GM12878 (cell line): Measurements from ENCODE around the gene P4HTM. TPM values are rescaled to one million over a fixed set of nuclear protein-coding genes. Genes with fewer than 3 reads are reported as not detected.

Experiments used
- ATAC-seq: fragments of 200-7000 bp; cut with Tn5 transposase; 3 replicates; pipeline ENCODE4 v1.9.1; 2020; ENCODE audit warnings: mild to moderate bottlenecking, moderate library complexity
- BruUV-seq: library from RNA; stranded (reverse); fragments of 400-500 nt; replicated peaks from 2 replicates; lab custom pipeline; 2021; lab: Mats Ljungman, UMichigan
- CTCF ChIA-PET: fragments of 300-600 bp; sonication (Branson Sonifier 250); formaldehyde crosslinking; extraction: SDS; loops from one replicate; lab custom pipeline; 2021; ENCODE audit warnings: inconsistent platforms; lab: Yijun Ruan, JAX
- POLR2A ChIA-PET: fragments of 350-600 bp; formaldehyde crosslinking; extraction: SDS; loops from one replicate; lab custom pipeline; 2021; ENCODE audit warnings: inconsistent platforms; lab: Charles Lee
- RAD21 ChIA-PET: fragments of 300-600 bp; sonication (Branson Sonifier 250); formaldehyde crosslinking; loops from one replicate; lab custom pipeline; 2023; ENCODE audit warnings: antibody characterized with exemption; ENCODE audit not compliant: unreplicated experiment; lab: Charles Lee
- SMC1A ChIA-PET: fragments of 300-600 bp; sonication (Branson Sonifier 250); formaldehyde crosslinking; loops from one replicate; lab custom pipeline; 2023; ENCODE audit not compliant: unreplicated experiment, uncharacterized antibody; lab: Charles Lee
- DNase-seq: peaks from one replicate; pipeline ENCODE4 v3.0.0-alpha.2; 2011; ENCODE audit warnings: low read depth, low spot score
- FAIRE-seq: peaks from 3 replicates; lab custom pipeline; 2011; peaks lifted over from hg19 to GRCh38; lab: Jason Lieb, UNC
- H2AFZ ChIP-seq: 2 replicates; pipeline ENCODE4 v1.6.0; 2011; ENCODE audit warnings: low read depth, low read length, control low read depth; ENCODE audit not compliant: control insufficient read depth
- H3K27ac ChIP-seq: 2 replicates; pipeline ENCODE4 v1.5.1; 2011; ENCODE audit warnings: control low read depth; ENCODE audit not compliant: control insufficient read depth, insufficient read depth
- H3K27me3 ChIP-seq, 2 experiments: replicated peaks in 1 of 2; 2 replicates each; pipeline versions ENCODE4 v1.6.0 to v1.6.1; 2011; ENCODE audit warnings: low read length in 1 of 2; ENCODE audit not compliant: control insufficient read depth in 2 of 2, insufficient read depth in 2 of 2
- H3K36me3 ChIP-seq, 2 experiments: 2 replicates each; pipeline ENCODE4 v1.5.1; 2011; ENCODE audit warnings: low read length in 1 of 2; ENCODE audit not compliant: control insufficient read depth in 2 of 2, insufficient read depth in 2 of 2
- H3K4me1 ChIP-seq: 2 replicates; pipeline ENCODE4 v1.6.1; 2011; ENCODE audit warnings: mild to moderate bottlenecking, low read length, moderate library complexity, mixed read lengths; ENCODE audit not compliant: control insufficient read depth, insufficient read depth
- H3K4me2 ChIP-seq: 2 replicates; pipeline ENCODE4 v1.6.0; 2011; ENCODE audit warnings: control low read depth; ENCODE audit not compliant: control insufficient read depth, insufficient read depth
- H3K4me3 ChIP-seq: fragments of 200-600 bp; sonication (generic); 2 replicates; pipeline ENCODE4 v1.5.1; 2016
- H3K79me2 ChIP-seq: 2 replicates; pipeline ENCODE4 v1.6.0; 2011; ENCODE audit warnings: low read length; ENCODE audit not compliant: control insufficient read depth, insufficient read depth
- H3K9ac ChIP-seq: 2 replicates; pipeline ENCODE4 v1.8.0; 2011; ENCODE audit warnings: low read length, control low read depth, mixed read lengths; ENCODE audit not compliant: control insufficient read depth, insufficient read depth
- H3K9me3 ChIP-seq: replicated peaks from 3 replicates; pipeline ENCODE4 v1.5.1; 2011; ENCODE audit warnings: mild to moderate bottlenecking, low read length; ENCODE audit not compliant: control insufficient read depth, insufficient read depth
- H4K20me1 ChIP-seq: 2 replicates; pipeline ENCODE4 v1.6.0; 2011; ENCODE audit not compliant: control insufficient read depth, insufficient read depth
- CTCF ChIP-seq, 3 experiments: IDR thresholded peaks in 2 of 3; conservative IDR thresholded peaks in 1 of 3; 2 replicates each; pipeline ENCODE4 v1.5.1; 2011; ENCODE audit warnings: low read depth in 3 of 3, low read length in 3 of 3, mild to moderate bottlenecking in 3 of 3, control low read depth in 2 of 3, moderate library complexity in 2 of 3, inconsistent platforms in 1 of 3, mixed read lengths in 1 of 3; ENCODE audit not compliant: control insufficient read depth in 2 of 3, insufficient read depth in 1 of 3; ENCODE audit errors: extremely low read depth in 1 of 3
- DPF2 ChIP-seq: fragments of 450-650 bp; IDR thresholded peaks from 2 replicates; pipeline ENCODE4 v1.6.1; 2017; ENCODE audit warnings: mild to moderate bottlenecking
- EED ChIP-seq: sonication (generic); IDR thresholded peaks from 2 replicates; pipeline ENCODE4 v1.6.1; 2016; ENCODE audit warnings: antibody characterized with exemption, low read depth
- ESRRA ChIP-seq: IDR thresholded peaks from 2 replicates; pipeline ENCODE4 v1.6.1; 2012; ENCODE audit warnings: mild to moderate bottlenecking, low read length, improper control_type of control experiment
- HCFC1 ChIP-seq: fragments of 150-350 bp; IDR thresholded peaks from 2 replicates; pipeline ENCODE4 v1.6.1; 2014; ENCODE audit warnings: low read length
- HDAC6 ChIP-seq: fragments of 200-600 bp; sonication (generic); IDR thresholded peaks from one replicate; pipeline ENCODE4 v1.8.0; 2017; ENCODE audit warnings: antibody characterized with exemption; ENCODE audit not compliant: unreplicated experiment
- KAT2A ChIP-seq: conservative IDR thresholded peaks from 2 replicates; pipeline ENCODE4 v1.6.1; 2011; ENCODE audit warnings: low read depth, low read length; ENCODE audit not compliant: control insufficient read depth
- POLR2AphosphoS5 ChIP-seq: IDR thresholded peaks from 2 replicates; pipeline ENCODE4 v1.6.1; 2011; ENCODE audit warnings: mild to moderate bottlenecking, low read length, inconsistent platforms
- RAD21 ChIP-seq: IDR thresholded peaks from 2 replicates; pipeline ENCODE4 v1.6.1; 2011; ENCODE audit warnings: mild to moderate bottlenecking, low read depth, low read length, moderate library complexity; ENCODE audit not compliant: insufficient read depth
- SMAD5 ChIP-seq: IDR thresholded peaks from 2 replicates; pipeline ENCODE4 v1.6.1; 2016; ENCODE audit warnings: antibody characterized with exemption, low read depth
- SMC3 ChIP-seq: IDR thresholded peaks from 2 replicates; pipeline ENCODE4 v1.6.1; 2011; ENCODE audit warnings: low read length, improper control_type of control experiment, borderline replicate concordance
- SPI1 ChIP-seq: IDR thresholded peaks from 2 replicates; pipeline ENCODE4 v1.6.1; 2011; ENCODE audit warnings: low read depth, mild to moderate bottlenecking, low read length, moderate library complexity, borderline replicate concordance; ENCODE audit not compliant: insufficient read depth
- SUZ12 ChIP-seq: fragments of 200-600 bp; sonication (generic); IDR thresholded peaks from one replicate; pipeline ENCODE4 v1.6.1; 2018; ENCODE audit warnings: antibody characterized with exemption, mild to moderate bottlenecking; ENCODE audit not compliant: unreplicated experiment
- TCF7 ChIP-seq: IDR thresholded peaks from 2 replicates; pipeline ENCODE4 v1.6.1; 2014; ENCODE audit warnings: antibody characterized with exemption, borderline replicate concordance
- YY1 ChIP-seq: IDR thresholded peaks from 2 replicates; pipeline ENCODE4 v1.6.1; 2011; ENCODE audit warnings: low read depth, mild to moderate bottlenecking, low read length
- WGBS: methylation state at CpG from one replicate; pipeline ENCODE4 v1.1.6; 2016; ENCODE audit warnings: low lambda C conversion rate; ENCODE audit not compliant: insufficient replicate concordance, insufficient coverage; ENCODE audit errors: missing lambda C conversion rate; 5-methylcytosine and 5-hydroxymethylcytosine counted together
- in situ Hi-C: fragments of 300-500 bp; cut with MboI; formaldehyde crosslinking; loops from 9 replicates; pipeline ENCODE4 v1.14.3; 2018; ENCODE audit warnings: mixed read lengths
- intact Hi-C: fragments of 100-400 bp; cut with micrococcal nuclease; formaldehyde crosslinking; loops from one replicate; pipeline ENCODE4 v1.14.2; 2022; ENCODE audit not compliant: unreplicated experiment
- polyA plus RNA-seq, 11 experiments: library from polyadenylated mRNA; depleted of rRNA in 4 of 11; unstranded in 6 of 11; stranded (reverse) in 5 of 11; fragments of >200 nt; fragmentation: Nextera tagmentation in 4 of 11; fragmentation: Illumina TruSeq in 1 of 11; extraction: Ambion mirVana in 4 of 11; extraction: Trizol in 1 of 11; gene quantifications; 1 replicate in 1 of 11; 2 replicates in 10 of 11; pipeline versions ENCODE4 v1.2.1 to v1.2.3, GENCODE V29; 2011 to 2016; ENCODE audit warnings: inconsistent platforms in 2 of 11, missing spikeins in 2 of 11, low read depth in 1 of 11
- total RNA-seq, 4 experiments: library from RNA; depleted of rRNA in 3 of 4; stranded (reverse); fragments of >200 nt in 3 of 4; fragmentation: Illumina TruSeq in 1 of 4; extraction: Trizol in 1 of 4; gene quantifications; 2 replicates each; pipeline versions ENCODE4 v1.2.1 to v1.2.3, GENCODE V29; 2013 to 2021
- TF ChIP-seq, protein P1 (sequence below): fragments of 450-650 bp; formaldehyde crosslinking; IDR thresholded peaks from 2 replicates; pipeline ENCODE4 v1.5.0; 2022; ENCODE audit warnings: mild to moderate bottlenecking, missing genetic modification characterization

P4HTM gene
- total and polyA plus RNA-seq, 10 of the 15 experiments (the other 5 are each of a cell fraction or from before 2014, with no cell fraction given), result 0.76 to 28.8 (median 22.9) TPM

DNA sequence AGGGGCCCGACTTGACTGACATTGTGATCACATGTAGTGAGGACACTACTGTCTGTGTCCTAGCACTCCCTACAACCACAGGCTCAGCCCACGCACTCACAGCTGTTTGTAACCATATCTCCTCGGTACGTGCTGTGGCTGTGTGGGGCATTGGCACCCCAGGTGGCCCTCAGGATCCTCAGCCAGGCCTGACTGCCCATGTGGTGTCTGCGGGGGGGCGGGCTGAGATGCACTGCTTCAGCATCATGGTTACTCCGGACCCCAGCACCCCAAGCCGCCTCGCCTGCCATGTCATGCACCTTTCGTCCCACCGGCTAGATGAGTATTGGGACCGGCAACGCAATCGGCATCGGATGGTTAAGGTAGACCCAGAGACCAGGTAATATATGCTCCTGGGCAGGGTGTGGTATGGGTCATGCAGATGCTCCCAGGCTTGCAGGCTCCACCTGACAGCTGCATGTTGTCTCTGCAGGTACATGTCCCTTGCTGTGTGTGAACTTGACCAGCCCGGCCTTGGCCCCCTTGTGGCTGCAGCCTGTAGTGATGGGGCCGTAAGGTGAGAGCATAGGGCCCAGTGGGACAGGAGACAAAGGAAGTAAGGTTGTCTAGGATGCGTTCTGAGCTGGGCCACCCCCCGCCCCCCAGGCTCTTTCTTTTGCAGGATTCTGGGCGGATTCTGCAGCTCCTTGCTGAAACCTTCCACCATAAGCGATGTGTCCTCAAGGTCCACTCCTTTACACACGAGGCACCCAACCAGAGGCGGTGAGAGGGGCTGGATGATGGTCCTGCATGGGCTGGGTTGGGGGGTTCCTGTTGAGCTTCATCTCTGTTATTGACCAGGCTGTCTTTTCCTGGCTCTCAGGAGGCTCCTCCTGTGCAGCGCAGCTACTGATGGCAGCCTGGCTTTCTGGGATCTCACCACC, 24.0 kb downstream of the P4HTM start:
- CTCF ChIA-PET, result interaction anchor here (0.7 to 4.7 kb wide), 5 partner anchors 8 to 274 kb away, joined by 3 to 44 read pairs (median 6); no protein-coding TSS in a partner anchor
- Histone ChIP-seq H3K4me1 (peaks cover 5% of the 10 kb centered on the region; the same call in 1 of the 2 replicates), H4K20me1 (0 out of 2 replicates have a peak, but pooled peaks cover 3% of the 10 kb centered on the region), H3K36me3 (peaks cover 24 to 30% of the 10 kb centered on the region in 2 experiments), H2AFZ (no peak overlapping the region), H3K4me3 (no peak overlapping the region), H3K27me3 (no peaks in the 10 kb centered on the region), H3K9ac (no peak overlapping the region), H3K9me3 (no peaks in the 10 kb centered on the region), H3K27ac (no peak overlapping the region), H3K79me2 (peaks cover 16% of the 10 kb centered on the region), H3K4me2 (no peak overlapping the region)
- WGBS, result 80% methylated on average over 24 of the region's 24 CpGs
- intact Hi-C loops, result loop anchor here (2.0 kb wide), 1 partner anchor 25 kb away; no protein-coding TSS in a partner anchor
- POLR2A ChIA-PET, result interaction anchor here (0.5 to 2.6 kb wide), 4 partner anchors 8 to 48 kb away, joined by 3 to 7 read pairs (median 5); partner anchors contain the start of gene NDUFAF3
- ATAC-seq, result peak; percentile 67
- FAIRE-seq, result no peak
- no peak for DNase-seq
- SMC1A ChIA-PET, result interaction anchor here (1.0 kb wide), 1 partner anchor 26 kb away, joined by 3 read pairs; no protein-coding TSS in a partner anchor
- in situ Hi-C loops, result no loop called here
- no TSS peak for BruUV-seq
- RAD21 ChIA-PET, result interaction anchor here (2.5 kb wide), 1 partner anchor 26 kb away, joined by 9 read pairs; no protein-coding TSS in a partner anchor
- TF ChIP-seq POLR2AphosphoS5, result peak; percentile 10; the same call in 1 of the 2 replicates
- peak; percentile 57 for TF ChIP-seq SMC3
- no peak for TF ChIP-seq HDAC6
- no peak for TF ChIP-seq SUZ12
- TF ChIP-seq YY1, result peak; percentile 43; the same call in 1 of the 2 replicates
- TF ChIP-seq, protein P1, sequence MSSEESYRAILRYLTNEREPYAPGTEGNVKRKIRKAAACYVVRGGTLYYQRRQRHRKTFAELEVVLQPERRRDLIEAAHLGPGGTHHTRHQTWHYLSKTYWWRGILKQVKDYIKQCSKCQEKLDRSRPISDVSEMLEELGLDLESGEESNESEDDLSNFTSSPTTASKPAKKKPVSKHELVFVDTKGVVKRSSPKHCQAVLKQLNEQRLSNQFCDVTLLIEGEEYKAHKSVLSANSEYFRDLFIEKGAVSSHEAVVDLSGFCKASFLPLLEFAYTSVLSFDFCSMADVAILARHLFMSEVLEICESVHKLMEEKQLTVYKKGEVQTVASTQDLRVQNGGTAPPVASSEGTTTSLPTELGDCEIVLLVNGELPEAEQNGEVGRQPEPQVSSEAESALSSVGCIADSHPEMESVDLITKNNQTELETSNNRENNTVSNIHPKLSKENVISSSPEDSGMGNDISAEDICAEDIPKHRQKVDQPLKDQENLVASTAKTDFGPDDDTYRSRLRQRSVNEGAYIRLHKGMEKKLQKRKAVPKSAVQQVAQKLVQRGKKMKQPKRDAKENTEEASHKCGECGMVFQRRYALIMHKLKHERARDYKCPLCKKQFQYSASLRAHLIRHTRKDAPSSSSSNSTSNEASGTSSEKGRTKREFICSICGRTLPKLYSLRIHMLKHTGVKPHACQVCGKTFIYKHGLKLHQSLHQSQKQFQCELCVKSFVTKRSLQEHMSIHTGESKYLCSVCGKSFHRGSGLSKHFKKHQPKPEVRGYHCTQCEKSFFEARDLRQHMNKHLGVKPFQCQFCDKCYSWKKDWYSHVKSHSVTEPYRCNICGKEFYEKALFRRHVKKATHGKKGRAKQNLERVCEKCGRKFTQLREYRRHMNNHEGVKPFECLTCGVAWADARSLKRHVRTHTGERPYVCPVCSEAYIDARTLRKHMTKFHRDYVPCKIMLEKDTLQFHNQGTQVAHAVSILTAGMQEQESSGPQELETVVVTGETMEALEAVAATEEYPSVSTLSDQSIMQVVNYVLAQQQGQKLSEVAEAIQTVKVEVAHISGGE (CRISPR knock-in tag), result no peak
- TF ChIP-seq DPF2, result no peak
- no peak for TF ChIP-seq ESRRA
- TF ChIP-seq CTCF (IDR thresholded peaks at IDR 0.05 in 2 of 3, conservative IDR thresholded peaks at IDR 0.05 in 1 of 3; ENCODE audit: control insufficient read depth in 2 of 3, extremely low read depth in 1 of 3, insufficient read depth in 1 of 3, low read depth in 3 of 3, low read length in 3 of 3), result peak; percentile 62 to 85 (median 71)
- TF ChIP-seq SPI1, result no peak
- peak; percentile 48 for TF ChIP-seq RAD21
- no peak for TF ChIP-seq HCFC1
- no peak for TF ChIP-seq TCF7
- TF ChIP-seq EED, result no peak
- TF ChIP-seq KAT2A, result no peak
- 0 out of 2 replicates have a peak, but pooled peaks have one; percentile 17 for TF ChIP-seq SMAD5
